ENCODE results near the gene DHRS3.
A peak's percentile ranks its signal among the peaks of the same experiment; 100 is the strongest.

The DHRS3 gene

DNA sequence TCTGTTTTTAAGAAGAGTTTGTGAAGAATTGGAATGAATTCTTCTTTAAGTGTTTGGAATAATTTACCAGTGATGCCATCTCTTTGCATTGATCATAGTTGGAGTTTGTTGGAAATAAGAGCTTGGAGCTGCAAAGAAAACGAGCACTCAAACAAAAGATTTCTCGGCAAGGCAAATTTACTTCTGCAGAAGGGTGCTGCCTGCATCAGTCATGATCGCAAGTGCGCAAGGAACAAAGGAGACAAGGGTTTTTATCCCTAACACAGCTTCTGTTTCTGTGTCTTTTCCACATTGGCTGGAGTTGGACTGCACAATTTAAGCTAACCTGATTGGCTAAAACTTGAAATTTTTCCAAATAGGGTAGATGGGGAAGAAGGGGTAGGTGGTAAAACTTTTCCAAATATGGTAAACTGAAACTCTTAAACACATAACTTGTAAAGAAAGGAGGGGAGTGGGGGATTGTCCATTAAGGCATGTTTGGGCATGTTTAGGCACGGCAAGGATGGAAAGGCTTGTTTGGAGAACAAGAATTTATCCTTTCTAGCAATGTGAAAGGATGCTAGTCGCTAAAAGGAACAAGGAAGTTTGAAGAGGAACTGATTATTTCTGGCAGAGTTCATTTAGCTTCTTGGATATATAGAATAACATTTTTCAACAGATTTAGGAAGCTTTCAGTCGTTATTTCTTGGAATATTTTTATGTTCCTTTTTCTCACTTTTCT, 22.4 kb upstream of the DHRS3 start:
- DNase-seq (ENCODE audit: low read depth) = no peak

GRCh38 chr1:12637693-12638092, 19.7 kb upstream of the DHRS3 start:
- no peak for DNase-seq (ENCODE audit: low read depth)

- no peak for DNase-seq (ENCODE audit: low read depth)
Observed at GRCh38 chr1:12636098-12636950, 18.3 kb upstream of the DHRS3 start.

- DNase-seq (ENCODE audit: low read depth) = no peak
Observed at GRCh38 chr1:12634696-12635202, 16.7 kb upstream of the DHRS3 start.

GRCh38 chr1:12634156-12634555, 16.1 kb upstream of the DHRS3 start:
- DNase-seq (ENCODE audit: low read depth) = no peak

DNA sequence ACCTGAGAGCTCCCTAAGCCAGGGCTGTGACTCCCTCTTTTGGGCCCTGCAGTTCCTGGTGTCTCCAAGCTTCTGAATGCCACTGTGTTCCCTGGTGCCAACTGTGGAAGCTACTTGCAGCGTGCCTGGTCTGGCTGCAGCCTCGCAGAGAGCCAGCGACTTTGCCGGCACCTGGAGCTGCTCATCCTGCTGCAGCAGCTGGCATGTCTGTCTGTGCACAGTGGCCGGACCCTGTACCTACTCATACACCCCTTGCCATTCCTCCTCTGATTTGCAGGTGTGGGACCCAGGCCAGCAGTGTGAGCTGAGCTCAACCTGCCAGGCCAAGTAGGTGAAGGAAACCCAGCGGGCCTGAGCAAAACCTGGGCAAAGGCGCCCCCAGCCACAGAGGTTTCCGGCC, 13.6 kb upstream of the DHRS3 start:
- no peak for DNase-seq (ENCODE audit: low read depth)

- DNase-seq (ENCODE audit: low read depth) = no peak
Observed at GRCh38 chr1:12630946-12631530, 13.0 kb upstream of the DHRS3 start.

- DNase-seq (ENCODE audit: low read depth) = no peak
Observed at GRCh38 chr1:12629985-12630760, 12.2 kb upstream of the DHRS3 start.

GRCh38 chr1:12629511-12629956, 11.5 kb upstream of the DHRS3 start:
- no peak for DNase-seq (ENCODE audit: low read depth)

DNA sequence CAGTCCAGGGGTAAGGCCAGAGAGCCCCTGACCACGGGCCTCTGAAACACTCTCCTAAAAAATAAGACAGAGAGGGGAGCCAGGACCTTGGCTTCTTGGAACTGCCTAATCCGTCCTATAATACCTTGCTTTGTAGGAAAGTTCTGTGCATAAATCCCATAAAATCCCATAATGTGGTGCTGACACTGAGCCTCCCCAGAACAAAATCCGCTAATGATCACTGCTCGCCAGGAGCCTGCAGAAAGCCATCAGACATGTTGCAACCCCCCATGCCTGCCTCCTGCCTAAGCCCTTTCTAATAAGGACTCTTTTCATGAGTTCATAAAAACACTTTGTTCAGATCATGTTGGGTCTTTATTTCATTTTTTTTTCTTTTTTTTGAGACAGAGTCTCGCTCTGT, 9.3 kb upstream of the DHRS3 start:
- DNase-seq (ENCODE audit: low read depth) = no peak

DNA sequence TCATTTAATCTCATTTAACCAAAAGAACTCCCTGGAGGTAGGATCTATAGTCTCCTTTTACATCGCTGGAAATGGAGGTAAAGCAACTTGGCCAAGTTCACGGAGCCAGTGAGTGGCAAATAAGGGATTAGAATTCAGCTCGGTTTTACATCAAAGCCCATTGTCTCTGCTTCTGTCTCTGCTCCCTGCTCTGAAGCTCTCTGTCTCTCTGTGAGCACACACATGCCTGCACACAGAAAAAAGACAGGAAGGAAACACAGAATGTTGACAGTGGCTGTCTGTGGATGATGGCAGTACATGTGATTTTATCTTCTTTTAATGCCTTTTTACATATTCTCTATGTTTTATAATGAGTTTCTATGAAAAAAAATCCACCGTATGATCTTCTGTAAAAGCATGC, 8.9 kb upstream of the DHRS3 start:
- DNase-seq (ENCODE audit: low read depth) = no peak

- DNase-seq (ENCODE audit: low read depth) = no peak
Observed at GRCh38 chr1:12625276-12625675, 7.3 kb upstream of the DHRS3 start.

GRCh38 chr1:12622506-12622905, 4.5 kb upstream of the DHRS3 start:
- no peak for DNase-seq (ENCODE audit: low read depth)

GRCh38 chr1:12621346-12622335, 3.6 kb upstream of the DHRS3 start:
- no peak for DNase-seq (ENCODE audit: low read depth)

DNA sequence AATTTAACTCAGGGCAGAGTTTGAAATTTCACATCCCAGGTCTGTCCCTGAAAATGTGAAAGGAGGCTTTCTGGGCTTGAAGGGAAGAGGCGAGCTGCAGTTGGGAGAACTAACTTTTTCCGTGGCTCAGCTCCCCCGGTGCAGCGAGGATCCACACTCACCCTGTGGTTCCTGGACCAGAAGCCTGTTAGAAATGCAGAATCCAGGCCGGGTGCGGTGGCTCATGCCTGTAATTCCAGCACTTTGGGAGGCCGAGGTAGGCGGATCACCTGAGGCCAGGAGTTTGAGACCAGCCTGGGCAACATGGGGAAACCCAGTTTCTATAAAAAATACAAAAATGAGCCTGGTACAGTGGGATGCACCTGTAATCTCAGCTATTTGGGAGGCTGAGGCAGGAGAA, 2.9 kb upstream of the DHRS3 start:
- DNase-seq (ENCODE audit: low read depth) = no peak

- no peak for DNase-seq (ENCODE audit: low read depth)
Observed at GRCh38 chr1:12620488-12620865, 2.5 kb upstream of the DHRS3 start.

GRCh38 chr1:12619792-12620487, 1.9 kb upstream of the DHRS3 start:
- DNase-seq (ENCODE audit: low read depth) = peak; percentile 62

DNA sequence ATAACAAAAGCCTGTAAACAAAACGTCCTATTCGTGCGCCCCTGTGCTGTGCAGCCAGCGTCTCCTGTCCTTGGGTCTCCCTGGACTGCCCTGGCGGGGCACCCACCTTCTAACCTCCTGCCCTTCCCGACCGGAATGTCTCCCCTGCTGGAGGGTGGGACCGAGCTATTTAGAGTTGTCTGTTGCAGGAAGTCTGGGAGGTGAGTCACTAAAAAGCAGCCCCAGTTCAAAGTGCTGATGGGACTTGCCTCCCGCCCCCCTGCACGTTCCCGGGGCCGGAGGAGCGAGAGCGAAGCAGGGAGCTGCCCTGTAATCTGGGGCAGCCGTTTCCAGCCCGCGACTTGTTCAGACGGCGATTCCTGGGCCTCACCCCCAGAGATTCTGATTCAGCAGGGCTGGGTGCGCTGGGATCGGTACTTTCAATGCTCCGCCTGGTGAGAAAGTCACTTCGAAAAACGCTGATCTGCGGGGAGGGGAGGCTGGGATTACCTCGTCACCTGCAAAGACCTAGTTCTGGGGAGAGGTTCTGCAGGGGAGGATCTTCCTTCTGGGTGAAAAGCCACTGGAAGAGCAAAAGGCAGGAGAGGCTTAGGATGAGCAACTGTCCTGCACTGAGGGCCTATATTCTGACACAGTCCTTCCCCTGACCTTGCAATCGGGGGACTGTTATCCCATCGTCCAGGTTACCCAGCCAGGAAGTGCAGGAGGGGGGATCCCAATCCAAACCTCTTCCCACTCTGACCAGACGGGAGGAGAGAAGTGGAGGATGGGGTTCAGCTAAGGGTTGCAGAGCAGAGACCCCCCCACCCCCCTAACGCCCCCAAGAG, 1.2 kb upstream of the DHRS3 start:
- DNase-seq (ENCODE audit: low read depth) = peak; percentile 71

DNA sequence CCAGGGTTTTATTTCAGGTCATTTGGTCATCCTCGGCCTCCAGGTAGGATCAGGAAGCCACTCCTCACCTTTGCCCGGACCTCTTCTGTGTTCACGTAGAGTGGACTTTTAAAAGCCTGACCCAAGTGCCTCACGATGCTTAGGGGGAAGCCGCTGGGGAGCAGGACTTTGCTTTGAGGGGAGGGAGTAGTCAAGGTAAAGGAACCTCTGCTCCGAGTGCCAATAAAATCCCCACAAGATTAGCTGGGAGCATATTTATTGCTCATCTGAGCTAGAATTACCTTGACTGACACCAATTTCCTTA, 603 bp upstream of the DHRS3 start:
- no peak for DNase-seq (ENCODE audit: low read depth)

DNA sequence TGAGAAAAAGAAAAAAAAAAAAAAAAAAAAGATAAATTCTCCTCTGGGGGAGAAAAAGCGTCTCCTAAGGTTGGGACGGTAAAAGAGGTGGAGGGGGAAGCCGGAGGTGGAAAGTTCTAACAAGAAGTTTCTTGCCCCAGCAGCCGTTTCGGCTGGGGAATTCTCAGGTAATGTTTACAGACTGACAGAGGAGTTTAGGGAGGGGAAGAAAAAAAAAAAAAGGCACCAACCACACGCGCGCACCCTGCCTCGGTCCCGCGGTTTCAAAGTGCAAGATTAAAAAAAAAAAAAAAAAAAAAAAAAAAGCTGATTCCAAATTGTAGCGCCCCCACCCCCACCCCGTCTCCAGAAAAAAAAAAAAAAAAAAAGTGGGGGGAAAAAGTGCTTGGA, 504 bp downstream of the DHRS3 start:
- DNase-seq (ENCODE audit: low read depth) = no peak

Measured in non-pigmented ciliary epithelial cell (primary cell).